HG02870 (cell line): ENCODE measurements around the gene GMPPA.

Experiments
- ATAC-seq: cut with Tn5 transposase; IDR thresholded peaks from one replicate; pipeline ENCODE4 v1.9.1; 2021; ENCODE audit warnings: mild to moderate bottlenecking, moderate library complexity; ENCODE audit not compliant: unreplicated experiment

Gene GMPPA

GRCh38 chr2:219498280-219499057 lies at the start of gene GMPPA:
Gene GMPPA (plus strand): TSS chr2:219498891. CDS start chr2:219499976, 1,085 bp downstream.
- peak; percentile 95 for ATAC-seq

- ATAC-seq = no peak
Measured at GRCh38 chr2:219449609-219450008, 49.1 kb upstream of the GMPPA start.

GRCh38 chr2:219451661-219452360 lies 46.9 kb upstream of the GMPPA start:
- ATAC-seq = no peak

GRCh38 chr2:219452361-219453317 lies 46.1 kb upstream of the GMPPA start:
- no peak for ATAC-seq

- no peak for ATAC-seq
Measured at GRCh38 chr2:219453671-219454590, 44.8 kb upstream of the GMPPA start.

- ATAC-seq = no peak
Measured at GRCh38 chr2:219455581-219455980, 43.1 kb upstream of the GMPPA start.

GRCh38 chr2:219457784-219458369 lies 40.8 kb upstream of the GMPPA start:
- no peak for ATAC-seq

- ATAC-seq = no peak
Measured at GRCh38 chr2:219458996-219459395, 39.7 kb upstream of the GMPPA start.

- ATAC-seq = peak; percentile 66
Measured at GRCh38 chr2:219459460-219460311, 39.0 kb upstream of the GMPPA start.

GRCh38 chr2:219460424-219460926 lies 38.2 kb upstream of the GMPPA start:
- ATAC-seq = no peak

GRCh38 chr2:219461047-219461514 lies 37.6 kb upstream of the GMPPA start:
- no peak for ATAC-seq

GRCh38 chr2:219461669-219462068 lies 37.0 kb upstream of the GMPPA start:
- no peak for ATAC-seq

- ATAC-seq = no peak
Measured at GRCh38 chr2:219462349-219462748, 36.3 kb upstream of the GMPPA start.

GRCh38 chr2:219464286-219465032 lies 34.2 kb upstream of the GMPPA start:
- ATAC-seq = no peak

- no peak for ATAC-seq
Measured at GRCh38 chr2:219465659-219466561, 32.8 kb upstream of the GMPPA start.

- no peak for ATAC-seq
Measured at GRCh38 chr2:219466816-219467735, 31.6 kb upstream of the GMPPA start.
